GM18526 (cell line): ENCODE results near the gene NUP85.

Source experiments
- POLR2A ChIP-seq: IDR thresholded peaks from 3 replicates; pipeline ENCODE4 v1.6.1; 2011; ENCODE audit not compliant: insufficient read length; ENCODE audit errors: extremely low read depth

The NUP85 gene

DNA sequence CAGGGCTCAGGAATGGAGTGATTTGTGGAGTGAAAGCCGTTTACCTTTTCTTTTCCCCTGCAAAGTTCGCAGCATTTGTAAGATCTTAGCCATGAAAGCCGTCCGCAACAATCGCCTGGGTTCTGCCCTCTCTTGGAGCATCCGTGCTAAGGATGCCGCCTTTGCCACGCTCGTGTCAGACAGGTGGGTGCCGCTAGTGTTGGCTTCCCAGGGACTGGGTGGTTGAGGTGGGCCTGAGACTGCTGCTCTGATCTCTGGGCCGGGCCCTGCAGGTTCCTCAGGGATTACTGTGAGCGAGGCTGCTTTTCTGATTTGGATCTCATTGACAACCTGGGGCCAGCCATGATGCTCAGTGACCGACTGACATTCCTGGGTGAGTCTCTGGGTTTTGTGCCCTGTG lies 27.3 kb downstream of the NUP85 start:
- no peak for TF ChIP-seq POLR2A

- no peak for TF ChIP-seq POLR2A
These were observed 31.9 kb downstream of the NUP85 start for GRCh38 chr17:75237100-75238014.

DNA sequence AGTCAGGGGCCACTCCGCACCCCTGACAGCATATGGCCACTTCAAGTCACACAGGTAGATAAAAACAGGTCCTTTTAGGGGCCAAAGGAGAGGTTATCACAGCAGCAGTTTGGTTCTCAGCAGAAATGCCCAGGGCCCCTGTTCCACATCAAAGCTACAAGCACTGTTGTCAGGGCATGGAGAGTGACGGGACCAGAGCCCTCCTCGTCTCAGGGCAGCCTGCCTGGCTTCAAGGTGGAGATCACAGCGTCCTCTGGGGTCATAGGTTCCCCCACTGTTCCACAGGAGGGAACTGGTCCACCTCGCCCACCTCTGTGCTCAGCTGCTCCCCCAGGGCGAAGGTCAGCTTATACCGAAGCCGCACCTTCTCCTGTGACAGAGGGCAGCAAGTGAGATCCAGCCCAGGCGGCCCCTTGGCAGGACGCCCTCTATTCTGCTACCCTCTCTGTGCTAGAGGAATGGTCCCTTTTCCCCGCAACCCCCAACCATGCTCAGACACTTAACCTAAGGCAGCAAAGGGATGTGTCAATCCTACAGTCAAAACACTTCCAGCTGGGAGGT lies 32.6 kb downstream of the NUP85 start:
- no peak for TF ChIP-seq POLR2A

DNA sequence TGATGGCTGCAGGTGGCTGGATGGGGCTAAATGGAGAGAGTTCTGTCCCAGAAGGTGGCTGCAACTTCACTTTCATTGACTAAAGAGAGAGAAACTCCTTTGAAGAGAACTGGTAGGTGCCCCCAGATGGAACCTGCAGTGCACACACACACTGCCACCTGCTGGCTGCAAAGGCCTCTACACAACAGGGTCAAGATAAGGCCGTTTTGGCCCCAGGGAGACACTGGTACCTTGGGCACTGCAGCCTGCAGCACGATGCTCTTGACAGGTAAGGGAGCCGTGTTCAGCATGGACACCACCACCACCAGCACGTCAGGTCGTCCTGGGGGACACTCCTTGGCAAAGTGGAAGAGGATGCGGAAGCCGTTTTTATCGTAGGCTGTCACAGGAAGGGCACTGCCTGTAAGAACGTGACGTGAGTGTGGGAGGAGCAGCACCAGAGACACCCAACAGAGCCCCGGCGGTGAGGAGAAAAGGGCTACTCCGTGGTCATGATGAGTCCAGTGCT lies 33.3 kb downstream of the NUP85 start:
- peak; percentile 16 for TF ChIP-seq POLR2A

DNA sequence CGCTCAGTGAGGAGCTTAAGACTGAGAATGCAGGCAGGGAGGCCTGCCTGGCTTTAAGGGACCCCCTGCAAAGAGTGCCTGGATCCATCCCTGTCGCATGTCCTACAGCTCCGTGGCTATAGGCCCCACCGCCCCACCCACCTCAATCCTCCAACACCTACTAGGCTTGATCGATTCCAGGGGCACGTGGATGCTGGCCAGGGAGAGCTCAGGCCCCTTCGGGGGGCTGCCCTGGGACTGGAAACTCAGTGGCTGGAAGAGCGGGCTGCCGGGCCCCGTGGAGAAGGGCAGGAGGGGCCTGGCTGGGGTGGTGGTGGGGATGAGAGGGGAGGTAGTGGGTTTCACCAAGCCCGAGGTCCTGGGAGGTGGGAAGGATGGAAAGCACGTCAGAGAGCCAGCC lies 33.7 kb downstream of the NUP85 start:
- TF ChIP-seq POLR2A: peak; percentile 3

DNA sequence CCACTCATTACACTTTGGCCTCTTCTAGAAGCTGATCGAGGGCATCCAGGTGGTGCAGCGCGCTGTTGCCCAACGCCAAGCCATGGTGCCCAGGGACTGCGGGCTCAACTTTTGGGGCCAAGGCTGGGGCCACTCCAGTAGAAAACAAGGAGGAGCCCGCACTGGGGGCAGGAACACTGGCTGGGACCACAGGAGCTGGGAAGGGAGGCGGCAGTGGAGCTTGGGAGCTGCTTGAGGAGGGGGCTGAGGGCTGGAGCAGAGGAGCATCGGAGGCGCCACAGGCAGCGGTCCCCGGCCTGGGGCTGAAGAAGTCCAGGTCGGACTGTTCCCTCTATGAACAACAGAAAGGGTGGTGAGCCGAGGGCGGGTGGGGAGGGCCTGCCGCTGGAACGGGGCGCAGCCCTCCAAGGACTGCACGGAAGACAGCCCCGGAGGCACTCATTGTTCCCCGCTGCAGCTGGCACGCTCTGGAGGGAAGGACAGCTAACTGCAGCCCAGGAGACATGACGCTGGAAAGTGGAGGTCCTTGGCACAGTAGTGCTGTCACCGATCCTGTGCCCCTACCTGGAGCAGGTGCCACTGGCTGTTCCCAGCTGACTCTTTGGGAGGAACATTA lies 34.4 kb downstream of the NUP85 start:
- TF ChIP-seq POLR2A: no peak

DNA sequence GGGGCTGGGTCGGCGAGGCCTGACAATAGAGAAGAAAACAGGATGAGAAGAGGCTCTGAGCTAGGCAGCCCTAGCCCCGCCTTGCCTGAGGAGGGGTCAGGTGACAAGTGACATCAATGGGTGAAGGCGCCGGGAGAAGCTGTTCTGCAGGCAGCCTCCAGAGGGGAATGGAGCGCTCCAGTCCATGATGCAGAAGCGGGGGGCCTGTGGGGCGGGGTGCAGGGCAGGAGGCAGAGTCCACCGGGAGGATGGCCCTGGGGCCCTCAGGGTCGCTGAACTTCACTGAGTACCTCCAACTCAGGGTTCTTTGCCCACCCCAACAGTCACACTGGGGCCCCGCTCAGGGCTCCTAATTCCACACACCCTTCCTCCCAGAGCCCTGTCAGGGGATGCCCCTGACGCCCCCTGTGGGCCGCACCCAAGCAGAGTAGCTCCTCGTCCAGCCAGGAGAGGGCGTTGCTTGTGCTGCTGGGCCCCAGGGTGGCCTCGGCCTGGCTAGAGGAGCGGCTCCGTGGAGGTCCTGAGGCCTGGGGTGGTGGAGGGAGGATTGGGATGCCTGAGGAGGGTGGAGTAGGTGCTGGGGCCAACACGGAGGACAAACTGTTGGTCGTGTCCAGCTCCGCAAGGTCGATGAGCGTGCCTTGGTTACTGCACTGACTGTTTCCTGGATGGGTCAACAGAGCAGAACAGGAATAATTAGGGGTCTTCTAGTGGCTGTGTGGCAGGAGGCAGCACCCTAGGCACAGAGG lies 35.1 kb downstream of the NUP85 start:
- TF ChIP-seq POLR2A: no peak

DNA sequence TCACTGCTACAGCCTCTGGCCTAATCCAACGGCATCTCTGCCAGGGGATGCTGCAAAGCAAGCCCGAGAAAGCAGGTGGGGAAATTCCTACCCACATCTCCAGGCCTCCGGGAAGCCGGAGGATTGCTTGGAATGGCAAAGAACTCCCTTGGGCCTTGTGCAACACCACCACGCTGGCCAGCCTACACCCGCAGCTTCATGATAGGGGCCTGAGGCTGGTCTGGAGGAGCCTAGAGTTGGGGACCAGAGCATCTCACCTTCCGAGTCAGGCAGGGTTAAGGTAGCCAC lies 35.6 kb downstream of the NUP85 start:
- no peak for TF ChIP-seq POLR2A

- TF ChIP-seq POLR2A: no peak
These were observed 36.0 kb downstream of the NUP85 start for GRCh38 chr17:75241502-75241901.

GRCh38 chr17:75241996-75242460 lies 36.5 kb downstream of the NUP85 start:
- no peak for TF ChIP-seq POLR2A

DNA sequence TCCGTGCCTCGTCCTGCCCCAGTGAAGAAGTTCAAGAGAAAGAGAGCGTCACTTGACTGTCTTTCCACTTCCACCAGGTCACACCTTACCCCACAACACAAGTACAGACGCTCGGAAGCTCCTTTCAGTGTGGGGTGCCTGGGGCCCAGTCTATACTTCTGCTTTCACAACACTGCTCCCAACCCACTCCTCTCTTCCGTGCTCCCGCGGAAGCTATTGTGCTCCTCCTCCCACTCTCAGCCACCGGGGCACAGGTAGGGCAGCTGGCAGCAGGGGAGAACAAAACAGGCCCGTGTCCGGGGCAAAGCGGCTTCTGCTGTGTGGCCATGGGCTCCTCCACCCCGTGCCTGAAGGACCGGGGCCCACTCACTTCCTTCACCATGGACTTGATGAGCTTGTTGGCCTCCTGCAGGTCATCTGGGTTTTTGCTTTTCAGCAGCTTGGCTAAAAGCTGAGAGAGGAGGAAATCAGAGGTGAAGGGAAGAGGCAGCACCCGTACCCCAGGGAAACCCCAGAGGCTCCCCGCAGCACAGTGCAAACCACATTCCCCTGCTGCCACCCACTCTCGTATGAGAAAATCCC lies 37.1 kb downstream of the NUP85 start:
- no peak for TF ChIP-seq POLR2A

DNA sequence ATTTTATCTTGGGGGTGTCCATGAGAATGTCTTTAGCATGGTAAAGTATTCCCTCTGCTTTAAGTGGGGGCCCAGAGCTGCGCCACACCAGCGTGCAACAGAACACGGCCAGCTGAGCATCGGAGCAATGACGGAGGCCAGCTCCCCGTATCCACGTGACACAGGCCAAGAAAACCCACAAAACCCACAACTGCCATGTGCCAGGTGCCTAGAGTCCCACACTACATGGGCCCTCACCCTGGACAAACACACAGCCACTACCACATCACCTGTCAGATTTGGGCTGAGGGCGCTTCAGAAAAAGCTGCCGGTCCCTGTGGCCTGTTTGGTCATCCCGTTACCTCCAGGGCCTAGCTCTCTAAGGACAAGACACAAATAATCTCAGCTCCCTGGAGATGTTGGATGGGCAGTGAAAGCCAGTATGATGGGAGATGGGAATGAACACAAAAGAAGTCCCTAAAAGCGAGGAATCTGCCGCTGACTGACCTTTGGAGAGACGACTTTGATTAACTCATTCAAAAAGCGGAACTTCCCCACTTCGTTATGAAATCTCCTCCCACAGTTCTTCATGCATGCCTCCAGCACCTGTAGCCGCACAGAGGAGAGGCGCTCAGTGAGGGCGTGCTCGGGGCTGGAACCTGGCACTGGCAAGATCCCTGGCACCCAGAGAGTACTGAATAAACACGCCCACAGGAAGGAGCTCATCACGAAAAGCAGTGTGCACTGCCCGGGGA lies 38.8 kb downstream of the NUP85 start:
- peak; percentile 25 for TF ChIP-seq POLR2A

DNA sequence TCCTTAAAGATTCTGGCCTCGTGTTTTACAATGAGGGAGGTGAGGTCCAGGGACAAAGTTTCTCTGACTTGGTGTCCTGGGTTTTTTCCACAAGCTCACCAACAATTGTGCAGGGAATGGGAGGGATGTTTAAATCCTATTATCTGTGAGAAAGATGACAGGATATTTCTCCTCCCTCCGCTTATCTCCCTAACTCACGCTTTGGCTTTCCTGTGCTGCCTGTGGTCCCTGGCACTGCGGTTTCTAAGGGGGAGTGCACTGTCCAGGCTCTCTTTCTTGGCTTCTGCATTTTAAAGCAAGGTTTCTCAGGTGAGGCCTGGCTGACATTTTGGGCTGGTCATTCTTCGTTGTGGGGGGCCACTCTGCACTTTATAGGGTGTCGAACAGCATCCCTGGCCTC lies 39.5 kb downstream of the NUP85 start:
- no peak for TF ChIP-seq POLR2A

- no peak for TF ChIP-seq POLR2A
These were observed 40.9 kb downstream of the NUP85 start for GRCh38 chr17:75246404-75246803.
